Kidney (tissue), 14 donors: ENCODE data around the gene NGF. TPM values are rescaled to one million over a fixed set of nuclear protein-coding genes. Genes with fewer than 3 reads are reported as not detected.

Experiments used
- DNase-seq, 5 donors: peaks; one replicate each; pipeline ENCODE4 v3.0.0-alpha.2; 2013 to 2020
- FAIRE-seq: peaks from 2 replicates; lab custom pipeline; 2012; peaks lifted over from hg19 to GRCh38; lab: Jason Lieb, UNC
- H3K27ac ChIP-seq, 2 donors: one replicate each; pipeline ENCODE4 v1.7.0; 2013; ENCODE audit warnings: low read depth in 2 of 2, low read length in 2 of 2, inconsistent platforms in 1 of 2
- H3K27me3 ChIP-seq: one replicate; pipeline ENCODE4 v1.7.1; 2013; ENCODE audit warnings: low read length, inconsistent platforms; ENCODE audit not compliant: control insufficient read depth, insufficient read depth
- H3K36me3 ChIP-seq, 3 donors: one replicate each; pipeline versions ENCODE4 v1.7.0 to v1.7.1; 2013; ENCODE audit warnings: low read length in 3 of 3, control low read depth in 1 of 3, inconsistent platforms in 1 of 3; ENCODE audit not compliant: insufficient read depth in 3 of 3, control insufficient read depth in 2 of 3
- H3K4me1 ChIP-seq, 3 donors: one replicate each; pipeline versions ENCODE4 v1.7.0 to v1.7.1; 2013; ENCODE audit warnings: low read length in 3 of 3, inconsistent platforms in 1 of 3, low read depth in 1 of 3; ENCODE audit not compliant: control insufficient read depth in 2 of 3, insufficient read depth in 2 of 3
- H3K4me3 ChIP-seq, 3 donors: one replicate each; pipeline versions ENCODE4 v1.7.0 to v1.8.1; 2013; ENCODE audit warnings: low read length in 3 of 3, control low read depth in 1 of 3, inconsistent platforms in 1 of 3
- H3K9ac ChIP-seq, 3 donors: one replicate each; pipeline versions ENCODE4 v1.7.0 to v1.7.1; 2013; ENCODE audit warnings: low read length in 3 of 3, control low read depth in 1 of 3, inconsistent platforms in 1 of 3
- H3K9me3 ChIP-seq, 3 donors: one replicate each; pipeline versions ENCODE4 v1.7.0 to v1.7.1; 2013; ENCODE audit warnings: low read length in 3 of 3, control low read depth in 1 of 3, inconsistent platforms in 1 of 3; ENCODE audit not compliant: control insufficient read depth in 2 of 3, insufficient read depth in 1 of 3
- intact Hi-C: fragments of 100-400 bp; cut with DNase I; formaldehyde crosslinking; loops from one replicate; pipeline ENCODE4 v1.11.1; 2022
- polyA plus RNA-seq: library from polyadenylated mRNA; stranded (reverse); fragments of 350-450 nt; fragmentation: Illumina TruSeq; extraction: RNeasy Lipid Tissue Mini Kit (QIAGEN cat#74804); gene quantifications from one replicate; pipeline ENCODE4 v1.2.3, GENCODE V29; 2014; ENCODE audit warnings: low read depth, low replicate concordance; ENCODE audit not compliant: insufficient read depth
- total RNA-seq: library from RNA; stranded (reverse); fragmentation: NEBNext Ultra II Directional; extraction: Animal tissue kit (Norgen Biotek cat#: 25700); gene quantifications from one replicate; pipeline ENCODE4 v1.2.1, GENCODE V29; 2021
- TF ChIP-seq, protein P1 (sequence below): IDR thresholded peaks from 3 replicates; pipeline ENCODE4 v1.5.1; 2012; ENCODE audit warnings: mild to moderate bottlenecking, moderate library complexity, borderline replicate concordance; ENCODE audit not compliant: insufficient read depth; ENCODE audit errors: extremely low read depth
- donor health status: control.
- donor health status: control.
- donor health status: control.
- donor health status: control.
- donor health status: control.
- donor health status: DM: yes; HTN: yes; CAD: no.
- donor health status: Normal renal cell carcinoma (clear cell type).

NGF gene
- total and polyA plus RNA-seq, 2 donors from 2014 or later, result 1.2 to 6.0 TPM

DNA sequence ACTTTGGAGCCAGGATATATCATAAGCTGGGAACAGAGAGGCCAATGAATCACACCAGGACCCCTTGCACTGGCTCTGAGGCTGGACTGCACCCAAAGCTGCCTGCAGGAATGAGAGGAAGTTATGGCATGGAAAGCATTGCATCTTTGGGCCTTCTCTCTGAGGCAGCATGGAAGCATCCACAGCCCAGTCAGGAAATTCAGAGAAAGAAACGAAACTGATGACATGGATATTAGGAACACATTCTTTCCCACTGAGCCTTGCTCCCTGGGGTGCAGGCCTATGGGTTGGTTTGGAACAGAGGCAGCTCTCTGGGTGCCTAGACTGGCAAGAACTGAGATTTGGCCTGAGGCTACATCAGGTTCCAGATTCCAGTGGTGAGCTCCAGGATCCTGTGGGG is 98.6 kb downstream of the NGF start:
- TF ChIP-seq, protein P1, sequence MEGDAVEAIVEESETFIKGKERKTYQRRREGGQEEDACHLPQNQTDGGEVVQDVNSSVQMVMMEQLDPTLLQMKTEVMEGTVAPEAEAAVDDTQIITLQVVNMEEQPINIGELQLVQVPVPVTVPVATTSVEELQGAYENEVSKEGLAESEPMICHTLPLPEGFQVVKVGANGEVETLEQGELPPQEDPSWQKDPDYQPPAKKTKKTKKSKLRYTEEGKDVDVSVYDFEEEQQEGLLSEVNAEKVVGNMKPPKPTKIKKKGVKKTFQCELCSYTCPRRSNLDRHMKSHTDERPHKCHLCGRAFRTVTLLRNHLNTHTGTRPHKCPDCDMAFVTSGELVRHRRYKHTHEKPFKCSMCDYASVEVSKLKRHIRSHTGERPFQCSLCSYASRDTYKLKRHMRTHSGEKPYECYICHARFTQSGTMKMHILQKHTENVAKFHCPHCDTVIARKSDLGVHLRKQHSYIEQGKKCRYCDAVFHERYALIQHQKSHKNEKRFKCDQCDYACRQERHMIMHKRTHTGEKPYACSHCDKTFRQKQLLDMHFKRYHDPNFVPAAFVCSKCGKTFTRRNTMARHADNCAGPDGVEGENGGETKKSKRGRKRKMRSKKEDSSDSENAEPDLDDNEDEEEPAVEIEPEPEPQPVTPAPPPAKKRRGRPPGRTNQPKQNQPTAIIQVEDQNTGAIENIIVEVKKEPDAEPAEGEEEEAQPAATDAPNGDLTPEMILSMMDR, result no peak
- no peaks in the 10 kb centered on the region for H3K27me3 ChIP-seq
- H3K36me3 ChIP-seq, result no peaks in the 10 kb centered on the region
- DNase-seq (no peak), FAIRE-seq (no peak)
- H3K9me3 ChIP-seq, result no peaks in the 10 kb centered on the region
- intact Hi-C loops, result no loop called here
- no peak overlapping the region for H3K9ac ChIP-seq
- H3K4me3 ChIP-seq, result no peak overlapping the region
- no peaks in the 10 kb centered on the region for H3K4me1 ChIP-seq
- no peak overlapping the region for H3K27ac ChIP-seq

DNA sequence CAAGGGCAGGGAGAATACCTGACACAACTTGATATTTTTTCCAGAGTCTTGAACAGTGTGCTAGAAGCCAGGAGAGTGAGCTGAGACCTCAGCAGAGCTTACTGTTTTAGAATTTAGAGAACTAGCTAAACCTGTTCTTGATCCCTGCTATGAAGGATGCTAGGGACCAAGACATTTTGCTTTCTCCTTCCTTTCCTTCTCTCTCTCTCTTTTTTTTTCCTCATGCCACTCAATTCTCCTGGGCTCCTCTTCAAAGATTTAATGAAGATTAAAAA is 99.0 kb downstream of the NGF start:
- intact Hi-C loops, result no loop called here
- Histone ChIP-seq H3K27ac (no peak overlapping the region), H3K4me3 (no peak overlapping the region), H3K9me3 (no peaks in the 10 kb centered on the region), H3K27me3 (no peaks in the 10 kb centered on the region), H3K4me1 (no peaks in the 10 kb centered on the region), H3K9ac (no peak overlapping the region), H3K36me3 (no peaks in the 10 kb centered on the region)
- DNase-seq (no peak), FAIRE-seq (no peak)
- TF ChIP-seq, protein P1, result no peak

DNA sequence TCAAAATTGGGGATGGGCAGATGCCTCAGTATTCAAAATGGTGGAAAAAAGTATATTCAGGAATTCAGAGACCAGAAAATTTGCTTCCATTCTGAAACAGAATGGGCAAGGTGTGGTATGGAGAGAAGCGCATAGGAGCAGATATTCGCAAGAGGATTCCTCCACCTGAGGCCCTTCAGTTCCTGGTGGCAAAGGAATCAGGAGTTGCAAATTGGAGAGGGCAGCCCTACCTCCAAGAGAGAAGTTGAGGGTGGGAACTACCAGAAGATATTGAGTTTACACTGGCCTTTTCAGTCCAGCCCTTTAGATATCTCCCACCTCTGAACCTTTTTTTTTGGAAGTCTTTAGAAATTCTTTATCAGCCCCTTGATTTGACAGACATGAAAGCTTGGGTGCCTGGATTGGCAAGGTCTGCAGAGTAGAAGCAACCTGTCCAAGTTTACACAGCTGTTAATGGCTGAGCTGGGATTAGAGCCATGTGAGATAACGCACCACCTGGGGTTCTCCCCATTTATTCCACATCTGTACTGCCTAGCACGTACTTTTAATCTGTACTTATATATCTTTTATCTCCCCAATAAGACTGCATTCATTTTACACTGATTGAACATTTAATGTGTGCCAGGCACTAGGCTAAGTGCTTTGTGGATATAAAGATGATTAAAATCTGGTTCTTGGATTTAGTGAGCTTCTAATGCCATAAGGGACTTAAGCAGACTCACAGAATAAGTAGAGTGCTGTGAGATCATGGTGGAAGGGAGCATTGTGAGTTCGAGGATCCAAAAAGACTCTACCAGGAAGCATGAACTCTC is 99.5 kb downstream of the NGF start:
- Histone ChIP-seq H3K27ac (no peak overlapping the region), H3K27me3 (no peaks in the 10 kb centered on the region), H3K36me3 (no peaks in the 10 kb centered on the region), H3K9ac (no peak overlapping the region), H3K9me3 (no peaks in the 10 kb centered on the region), H3K4me1 (no peaks in the 10 kb centered on the region), H3K4me3 (no peak overlapping the region)
- FAIRE-seq (no peak), DNase-seq (no peak)
- TF ChIP-seq, protein P1, result no peak
- intact Hi-C loops, result no loop called here

DNA sequence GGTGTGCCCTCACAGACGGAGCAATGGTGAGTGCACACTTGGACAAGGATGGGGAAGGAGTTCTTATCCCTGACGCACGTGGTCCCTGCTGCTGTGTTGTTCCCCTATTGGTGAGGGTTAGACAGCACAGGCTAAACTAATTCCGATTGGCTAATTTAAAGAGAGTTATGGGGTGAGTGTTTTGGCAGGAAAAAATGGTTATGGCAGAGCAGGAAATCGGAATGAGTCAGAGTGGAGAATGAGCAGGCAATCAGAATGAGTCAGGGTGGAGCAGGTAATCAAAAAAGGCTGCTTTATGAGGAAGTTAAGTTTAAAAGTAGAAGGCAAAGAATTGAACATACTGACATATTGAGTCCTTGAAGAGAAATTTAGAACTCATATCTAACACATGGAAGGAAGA is 100.5 kb downstream of the NGF start:
- Histone ChIP-seq H3K4me3 (no peak overlapping the region), H3K27ac (no peak overlapping the region), H3K4me1 (no peaks in the 10 kb centered on the region), H3K27me3 (no peaks in the 10 kb centered on the region), H3K36me3 (no peaks in the 10 kb centered on the region), H3K9ac (no peak overlapping the region), H3K9me3 (no peaks in the 10 kb centered on the region)
- intact Hi-C loops, result no loop called here
- TF ChIP-seq, protein P1, result no peak
- no peak for FAIRE-seq
- no peak for DNase-seq
